Skeletal muscle satellite cell (primary cell): ENCODE data around the gene LRRC26.

Experiments used
- H3K27me3 ChIP-seq: 2 replicates; pipeline ENCODE4 v1.7.0; 2013; ENCODE audit warnings: low read length; ENCODE audit not compliant: control insufficient read depth, insufficient read depth
- H3K36me3 ChIP-seq: 2 replicates; pipeline ENCODE4 v1.7.0; 2013; ENCODE audit warnings: mild to moderate bottlenecking, control low read depth, low read length; ENCODE audit not compliant: insufficient read depth
- H3K4me1 ChIP-seq: 2 replicates; pipeline ENCODE4 v1.7.0; 2013; ENCODE audit warnings: low read length; ENCODE audit not compliant: control insufficient read depth, insufficient read depth
- H3K4me2 ChIP-seq: 2 replicates; pipeline ENCODE4 v1.7.0; 2013; ENCODE audit warnings: mild to moderate bottlenecking, low read length
- H3K4me3 ChIP-seq: 2 replicates; pipeline ENCODE4 v1.7.0; 2013; ENCODE audit warnings: low read length
- H3K9ac ChIP-seq: 2 replicates; pipeline ENCODE4 v1.7.0; 2013; ENCODE audit warnings: mild to moderate bottlenecking, low read depth, low read length, moderate library complexity
- H3K9me3 ChIP-seq: replicated peaks from 2 replicates; pipeline ENCODE4 v1.7.0; 2013; ENCODE audit warnings: mild to moderate bottlenecking, control low read depth, low read length

LRRC26 gene

GRCh38 chr9:137162505-137163364, 7.1 kb downstream of the LRRC26 start:
- peak overlapping the region; percentile 28 for H3K4me3 ChIP-seq
- H3K36me3 ChIP-seq = no peaks in the 10 kb centered on the region
- no peaks in the 10 kb centered on the region for H3K9me3 ChIP-seq
- H3K9ac ChIP-seq = no peak overlapping the region
- peaks cover 81% of the 10 kb centered on the region for H3K27me3 ChIP-seq
- H3K4me2 ChIP-seq = peak overlapping the region; percentile 78
- no peaks in the 10 kb centered on the region for H3K4me1 ChIP-seq

- no peak overlapping the region for H3K9ac ChIP-seq
- no peaks in the 10 kb centered on the region for H3K9me3 ChIP-seq
- no peak overlapping the region for H3K4me2 ChIP-seq
- peaks cover 84% of the 10 kb centered on the region for H3K27me3 ChIP-seq
- peaks cover under 1% of the 10 kb centered on the region for H3K4me1 ChIP-seq
- H3K36me3 ChIP-seq = no peaks in the 10 kb centered on the region
- H3K4me3 ChIP-seq = no peak overlapping the region
Measured at GRCh38 chr9:137161558-137162486, 8.0 kb downstream of the LRRC26 start.

DNA sequence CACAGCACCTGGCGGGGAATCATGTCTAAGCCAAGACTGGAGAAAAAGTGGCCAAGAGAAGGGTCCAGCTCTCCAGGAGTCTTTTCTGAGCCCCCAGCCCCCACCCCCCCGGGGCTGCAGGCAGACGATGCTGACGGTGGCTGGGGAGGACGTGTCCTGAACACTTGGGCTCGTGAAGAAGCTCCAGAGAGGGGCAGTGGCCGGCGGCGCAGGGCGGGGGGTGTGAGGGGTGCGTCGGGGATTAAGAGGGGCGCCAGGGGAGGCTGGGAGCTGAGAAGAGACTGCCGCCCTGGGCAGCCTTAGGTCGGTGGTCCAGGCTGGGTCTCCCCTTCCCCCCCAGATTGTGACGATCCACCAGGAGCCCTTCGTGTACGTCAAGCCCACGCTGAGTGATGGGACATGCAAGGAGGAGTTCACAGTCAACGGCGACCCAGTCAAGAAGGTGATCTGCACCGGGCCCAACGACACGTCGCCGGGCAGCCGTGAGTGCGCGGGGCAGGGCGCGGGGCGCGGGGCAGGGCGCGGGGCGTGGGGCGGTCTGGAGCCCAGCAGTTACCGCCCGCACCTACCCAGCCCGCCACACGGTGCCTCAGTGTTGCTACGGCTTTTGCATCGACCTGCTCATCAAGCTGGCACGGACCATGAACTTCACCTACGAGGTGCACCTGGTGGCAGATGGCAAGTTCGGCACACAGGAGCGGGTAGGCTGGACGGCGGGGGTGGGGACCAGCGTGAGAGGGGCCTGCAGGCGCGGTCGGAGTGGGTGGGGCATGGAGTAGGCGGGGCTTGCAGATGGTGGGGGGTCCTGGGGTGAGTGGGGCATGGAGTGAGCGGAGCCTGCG, 8.9 kb downstream of the LRRC26 start:
- no peaks in the 10 kb centered on the region for H3K36me3 ChIP-seq
- no peak overlapping the region for H3K4me3 ChIP-seq
- no peak overlapping the region for H3K4me2 ChIP-seq
- H3K4me1 ChIP-seq = peaks cover 4% of the 10 kb centered on the region
- no peaks in the 10 kb centered on the region for H3K9me3 ChIP-seq
- H3K27me3 ChIP-seq = peaks cover 84% of the 10 kb centered on the region
- H3K9ac ChIP-seq = no peak overlapping the region

GRCh38 chr9:137160054-137160425, 9.8 kb downstream of the LRRC26 start:
- Histone ChIP-seq H3K9me3 (no peaks in the 10 kb centered on the region), H3K9ac (no peak overlapping the region), H3K4me2 (no peak overlapping the region), H3K36me3 (no peaks in the 10 kb centered on the region), H3K27me3 (peaks cover 84% of the 10 kb centered on the region), H3K4me1 (peaks cover 4% of the 10 kb centered on the region), H3K4me3 (no peak overlapping the region)

DNA sequence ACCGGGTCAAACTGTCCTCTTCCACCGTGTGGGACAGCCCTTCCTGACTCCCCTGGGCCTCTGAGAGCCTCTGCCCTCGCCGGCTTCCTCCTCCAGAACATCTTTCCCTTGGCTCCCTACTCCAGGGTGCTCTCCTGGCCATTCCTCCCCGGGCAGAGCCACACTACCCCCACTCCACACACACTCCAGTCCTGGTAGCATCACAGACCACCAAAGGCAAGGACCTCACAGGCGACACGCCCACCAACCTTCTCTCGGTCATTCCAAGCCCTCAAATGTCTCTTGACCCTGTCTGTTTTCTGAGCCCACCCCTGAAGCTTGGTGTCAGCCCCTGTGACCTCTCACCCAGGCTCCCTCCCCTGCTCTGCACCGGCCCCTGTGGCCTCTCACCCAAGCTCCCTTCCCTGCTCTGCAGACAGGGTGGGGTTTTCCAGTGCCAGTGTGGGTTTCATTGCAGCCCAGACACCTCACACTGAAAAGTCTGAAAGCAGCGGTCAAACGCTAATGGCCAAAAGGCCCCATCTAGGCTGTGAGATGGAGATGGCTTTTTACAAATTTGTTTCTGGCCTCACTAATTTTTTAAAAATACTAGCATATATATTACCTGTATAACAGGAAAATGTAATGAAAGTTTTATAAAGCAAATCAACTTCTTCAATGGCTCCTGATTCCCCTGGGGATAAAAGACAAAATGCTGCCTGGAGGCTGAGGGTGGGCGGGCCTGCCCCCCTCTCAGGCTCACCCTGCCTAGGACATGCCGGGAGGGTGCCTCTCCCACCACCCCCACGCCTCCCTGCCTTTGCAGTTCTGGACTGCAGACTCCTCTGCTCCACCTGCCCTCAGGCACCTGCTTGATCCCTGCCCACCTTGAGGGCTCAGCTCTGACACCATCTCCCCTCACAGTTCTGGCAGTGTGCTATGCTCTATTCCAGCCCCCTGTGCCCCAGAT, 10.5 kb downstream of the LRRC26 start:
- Histone ChIP-seq H3K4me3 (no peak overlapping the region), H3K27me3 (peaks cover 78% of the 10 kb centered on the region), H3K9me3 (no peaks in the 10 kb centered on the region), H3K4me1 (peaks cover 4% of the 10 kb centered on the region), H3K9ac (no peak overlapping the region), H3K4me2 (no peak overlapping the region), H3K36me3 (no peaks in the 10 kb centered on the region)

- H3K4me1 ChIP-seq = peaks cover 4% of the 10 kb centered on the region
- H3K36me3 ChIP-seq = no peaks in the 10 kb centered on the region
- peaks cover 70% of the 10 kb centered on the region for H3K27me3 ChIP-seq
- no peak overlapping the region for H3K4me2 ChIP-seq
- H3K4me3 ChIP-seq = no peak overlapping the region
- H3K9ac ChIP-seq = no peak overlapping the region
- no peaks in the 10 kb centered on the region for H3K9me3 ChIP-seq
Measured at GRCh38 chr9:137158625-137159024, 11.2 kb downstream of the LRRC26 start.

GRCh38 chr9:137157618-137158415, 12.0 kb downstream of the LRRC26 start:
- Histone ChIP-seq H3K4me1 (peaks cover 4% of the 10 kb centered on the region), H3K4me3 (no peak overlapping the region), H3K27me3 (peaks cover 62% of the 10 kb centered on the region)

GRCh38 chr9:137156567-137157375, 13.1 kb downstream of the LRRC26 start:
- Histone ChIP-seq H3K4me2 (peak overlapping the region; percentile 91), H3K27me3 (peaks cover 55% of the 10 kb centered on the region), H3K9ac (no peak overlapping the region), H3K4me1 (peaks cover 4% of the 10 kb centered on the region), H3K36me3 (no peaks in the 10 kb centered on the region), H3K4me3 (peak overlapping the region; percentile 62), H3K9me3 (no peaks in the 10 kb centered on the region)

More at GRCh38 chr9:137157618-137158415, 12.0 kb downstream of the LRRC26 start:
- no peaks in the 10 kb centered on the region for H3K9me3 ChIP-seq
- no peak overlapping the region for H3K4me2 ChIP-seq
- no peak overlapping the region for H3K9ac ChIP-seq
- no peaks in the 10 kb centered on the region for H3K36me3 ChIP-seq

GRCh38 chr9:137152844-137153405, 16.9 kb downstream of the LRRC26 start:
- Histone ChIP-seq H3K27me3 (peaks cover 27% of the 10 kb centered on the region), H3K9me3 (no peaks in the 10 kb centered on the region), H3K9ac (no peak overlapping the region), H3K36me3 (no peaks in the 10 kb centered on the region), H3K4me1 (peaks cover 4% of the 10 kb centered on the region), H3K4me2 (no peak overlapping the region), H3K4me3 (no peak overlapping the region)
